ENCODE measurements around the gene MRPL1. TPM values are rescaled to one million over a fixed set of nuclear protein-coding genes. Genes with fewer than 3 reads are reported as not detected.

The MRPL1 gene
- total RNA-seq, 1 experiment from 2014 or later = 53.3 TPM

DNA sequence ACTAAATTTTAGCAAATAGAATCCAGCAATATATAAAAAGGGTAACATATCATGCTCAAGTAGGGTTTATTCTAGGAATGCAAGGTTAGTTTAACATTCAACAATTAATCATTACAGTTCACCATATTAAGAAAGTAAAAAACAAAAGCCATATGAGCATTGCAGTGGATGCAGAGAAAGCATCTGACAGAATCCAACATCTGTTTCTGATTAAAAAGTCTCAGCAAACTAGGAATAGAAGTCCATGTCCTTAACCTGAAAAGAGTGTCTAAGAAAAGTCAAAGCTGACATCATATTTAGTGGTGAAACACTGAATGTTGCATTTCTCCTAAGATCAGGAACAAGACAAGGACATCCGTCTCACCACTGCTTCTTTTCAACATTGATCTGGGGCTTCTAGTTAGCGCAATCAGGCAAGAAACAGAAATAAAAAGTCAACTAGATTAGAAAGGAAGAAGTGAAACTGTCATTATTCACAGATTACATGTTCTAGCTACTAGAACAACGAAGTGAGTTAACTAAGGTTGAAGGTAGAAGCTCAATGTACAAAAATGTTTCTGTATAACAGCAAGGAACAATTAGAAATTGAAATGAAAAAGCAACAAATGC is 49.3 kb downstream of the MRPL1 start:
- Mint-ChIP-seq H3K27ac (ENCODE audit: low read depth, unreplicated experiment) (no peak overlapping the region), H3K4me1 (ENCODE audit: insufficient read depth, unreplicated experiment) (no peaks in the 10 kb centered on the region), H3K27me3 (ENCODE audit: insufficient read depth, unreplicated experiment) (no peaks in the 10 kb centered on the region), H3K9me3 (ENCODE audit: unreplicated experiment) (no peaks in the 10 kb centered on the region), H3K4me3 (ENCODE audit: unreplicated experiment) (no peak overlapping the region), H3K36me3 (ENCODE audit: insufficient read depth, unreplicated experiment) (peaks cover 30% of the 10 kb centered on the region)
- POLR2A ChIA-PET = interaction anchor here (0.7 to 0.9 kb wide), 2 partner anchors 10 to 77 kb away, joined by 3 to 5 read pairs; no protein-coding TSS in a partner anchor
- DNase-seq (ENCODE audit: unreplicated experiment) = no peak
- no TSS peak for BruUV-seq (replicated peaks)
- CTCF ChIA-PET = interaction anchor here (0.5 kb wide), 1 partner anchor 13 kb away, joined by 3 read pairs; no protein-coding TSS in a partner anchor
- intact Hi-C loops (cut with micrococcal nuclease) = no loop called here
- no peak for TF ChIP-seq CTCF (IDR thresholded peaks at IDR 0.05; ENCODE audit: unreplicated experiment)

- POLR2A ChIA-PET = interaction anchor here (0.7 kb wide), 1 partner anchor 11 kb away, joined by 3 read pairs; no protein-coding TSS in a partner anchor
- Mint-ChIP-seq H3K4me1 (ENCODE audit: insufficient read depth, unreplicated experiment) (peaks cover 7% of the 10 kb centered on the region), H3K9me3 (ENCODE audit: unreplicated experiment) (no peaks in the 10 kb centered on the region), H3K27me3 (ENCODE audit: insufficient read depth, unreplicated experiment) (no peaks in the 10 kb centered on the region), H3K36me3 (ENCODE audit: insufficient read depth, unreplicated experiment) (peaks cover 21% of the 10 kb centered on the region), H3K4me3 (ENCODE audit: unreplicated experiment) (no peak overlapping the region), H3K27ac (ENCODE audit: low read depth, unreplicated experiment) (no peak overlapping the region)
- peak; percentile 7 for DNase-seq (ENCODE audit: unreplicated experiment)
- intact Hi-C loops (cut with micrococcal nuclease) = no loop called here
- CTCF ChIA-PET = no interaction called here
- BruUV-seq (replicated peaks) = no TSS peak
- TF ChIP-seq CTCF (IDR thresholded peaks at IDR 0.05; ENCODE audit: unreplicated experiment) = no peak
Observed at GRCh38 chr4:77913348-77913747, 50.7 kb downstream of the MRPL1 start.

GRCh38 chr4:77917075-77917474 is 54.4 kb downstream of the MRPL1 start:
- Mint-ChIP-seq H3K27me3 (ENCODE audit: insufficient read depth, unreplicated experiment) (no peaks in the 10 kb centered on the region), H3K9me3 (ENCODE audit: unreplicated experiment) (no peaks in the 10 kb centered on the region), H3K4me1 (ENCODE audit: insufficient read depth, unreplicated experiment) (peaks cover 27% of the 10 kb centered on the region), H3K36me3 (ENCODE audit: insufficient read depth, unreplicated experiment) (peaks cover 13% of the 10 kb centered on the region), H3K4me3 (ENCODE audit: unreplicated experiment) (no peak overlapping the region), H3K27ac (ENCODE audit: low read depth, unreplicated experiment) (no peak overlapping the region)
- ChIA-PET CTCF (interaction anchor here (0.5 kb wide), 1 partner anchor 675 kb away, joined by 3 read pairs; no protein-coding TSS in a partner anchor), POLR2A (interaction anchor here (1.2 kb wide), 1 partner anchor 14 kb away, joined by 3 read pairs; no protein-coding TSS in a partner anchor)
- no peak for DNase-seq (ENCODE audit: unreplicated experiment)
- no TSS peak for BruUV-seq (replicated peaks)
- intact Hi-C loops (cut with micrococcal nuclease) = no loop called here
- no peak for TF ChIP-seq CTCF (IDR thresholded peaks at IDR 0.05; ENCODE audit: unreplicated experiment)

DNA sequence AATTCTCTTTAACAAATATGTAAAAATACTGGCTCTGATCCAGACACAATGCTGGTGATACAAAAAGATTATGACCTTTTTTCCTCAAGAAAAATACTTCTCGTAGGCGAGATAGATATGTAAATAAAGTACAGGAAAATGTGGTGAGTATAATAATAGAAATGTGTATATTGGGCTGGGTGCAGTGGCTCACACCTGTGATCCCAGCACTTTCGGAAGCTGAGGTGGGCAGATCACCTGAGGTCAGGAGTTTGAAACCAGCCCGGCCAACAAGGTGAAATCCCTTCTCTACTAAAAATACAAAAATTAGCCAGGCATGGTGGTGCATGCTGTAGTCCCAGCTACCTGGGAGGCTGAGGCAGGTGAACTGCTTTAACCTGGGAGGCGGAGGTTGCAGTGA is 55.0 kb downstream of the MRPL1 start:
- no TSS peak for BruUV-seq (replicated peaks)
- no peak for TF ChIP-seq CTCF (IDR thresholded peaks at IDR 0.05; ENCODE audit: unreplicated experiment)
- Mint-ChIP-seq H3K27me3 (ENCODE audit: insufficient read depth, unreplicated experiment) (no peaks in the 10 kb centered on the region), H3K36me3 (ENCODE audit: insufficient read depth, unreplicated experiment) (peaks cover 13% of the 10 kb centered on the region), H3K4me3 (ENCODE audit: unreplicated experiment) (no peak overlapping the region), H3K27ac (ENCODE audit: low read depth, unreplicated experiment) (no peak overlapping the region), H3K9me3 (ENCODE audit: unreplicated experiment) (no peaks in the 10 kb centered on the region), H3K4me1 (ENCODE audit: insufficient read depth, unreplicated experiment) (peaks cover 32% of the 10 kb centered on the region)
- CTCF ChIA-PET = no interaction called here
- no peak for DNase-seq (ENCODE audit: unreplicated experiment)
- POLR2A ChIA-PET = interaction anchor here (1.2 kb wide), 1 partner anchor 14 kb away, joined by 3 read pairs; no protein-coding TSS in a partner anchor
- intact Hi-C loops (cut with micrococcal nuclease) = no loop called here

All from MCF 10A (cell line).